T-helper 2 cell (primary cell): ENCODE measurements around the gene DNAJB8.

Experiments
- DNase-seq, 5 experiments: peaks; one replicate each; pipeline versions ENCODE4 v3.0.0 to v3.0.0-alpha.2; 2012 to 2022

DNAJB8 gene

DNA sequence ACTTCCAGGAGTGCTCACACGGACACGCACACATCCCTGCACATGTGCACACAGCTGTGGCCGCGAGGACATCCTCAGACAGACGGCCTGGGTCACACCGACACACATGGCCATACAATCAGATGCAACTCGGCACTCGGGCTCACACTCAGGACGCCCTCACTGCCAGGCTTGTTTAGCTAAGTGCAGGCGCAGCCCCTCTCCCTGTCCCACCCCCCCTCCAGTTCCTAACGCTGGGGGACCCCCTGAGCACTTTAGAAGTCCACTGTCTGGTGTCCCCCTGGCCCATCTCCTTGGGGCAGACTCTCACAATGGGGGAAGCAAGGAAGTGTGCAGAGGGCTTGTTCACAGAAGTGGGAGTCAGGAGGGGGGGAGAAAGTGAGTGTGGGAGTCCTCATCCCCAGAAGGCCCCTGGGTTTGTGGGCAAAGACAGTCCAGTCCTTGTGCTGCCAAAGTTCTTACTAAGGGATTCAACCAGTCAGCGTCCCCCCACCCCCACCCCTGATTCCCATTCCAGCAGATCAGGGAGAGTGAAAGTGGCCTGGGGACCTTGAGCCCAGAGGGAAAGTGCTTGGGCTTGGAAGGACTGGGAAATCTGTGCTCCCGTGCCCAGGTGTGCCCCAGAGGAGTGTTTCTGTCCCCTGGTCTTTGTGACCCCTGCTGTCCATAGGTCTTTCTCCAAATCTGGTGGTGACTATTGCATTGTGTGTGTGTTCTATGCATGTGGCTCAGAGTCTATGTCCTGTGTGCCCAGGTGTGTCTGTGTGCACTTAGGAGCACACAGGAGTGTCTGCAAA is 27.1 kb upstream of the DNAJB8 start:
- DNase-seq: no peak

DNA sequence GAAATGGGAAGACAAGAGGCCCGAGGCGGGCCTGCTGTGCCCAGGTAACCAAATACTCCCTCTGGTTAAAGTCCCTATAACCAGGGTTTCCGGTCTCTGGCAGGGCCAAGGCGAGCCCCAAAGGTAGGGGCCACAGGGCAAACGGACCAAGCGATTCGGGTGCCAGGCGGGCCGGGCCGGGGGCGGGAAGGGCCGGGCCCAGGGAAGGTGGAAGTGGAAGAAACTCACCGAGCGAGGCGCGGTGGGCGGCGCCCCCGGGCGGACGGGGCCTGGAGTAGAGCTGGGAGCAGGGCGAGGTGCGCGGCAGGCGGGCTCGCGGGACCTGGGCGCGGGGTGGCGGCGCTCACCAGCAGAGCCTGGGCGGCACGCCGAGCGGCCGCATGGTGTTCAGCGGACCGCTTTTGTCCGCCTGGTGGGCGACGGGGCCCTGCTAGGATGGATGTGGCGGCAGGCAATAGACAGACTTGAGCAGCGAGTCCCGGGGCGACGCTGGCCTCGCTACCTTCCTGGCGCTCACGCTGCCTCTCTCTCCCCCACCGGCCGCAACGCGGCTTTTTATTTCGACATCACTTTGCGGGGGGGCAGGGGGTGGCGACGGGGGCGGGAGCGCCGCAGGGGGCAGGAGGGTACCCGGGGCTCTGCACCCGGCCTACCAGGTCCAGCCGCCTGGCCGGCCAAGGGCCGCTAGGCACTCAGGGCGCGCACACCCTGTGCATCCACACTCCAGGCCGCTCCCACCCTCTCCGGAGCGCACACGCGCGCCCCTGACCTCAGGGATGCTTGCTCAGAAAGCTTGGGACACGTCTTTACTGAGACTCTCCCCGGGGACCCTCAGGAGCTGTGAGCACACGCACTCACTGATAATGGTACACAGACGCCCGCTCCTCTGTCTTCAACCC is 26.2 kb upstream of the DNAJB8 start, which contains the start of gene GATA2:
Gene GATA2 (minus strand): TSS at position 531 of the 899 bp plus-strand sequence. CDS start 6,170 bp downstream, outside the sequence.
- peak in 1 of 5 experiments; percentile 28 for DNase-seq

DNA sequence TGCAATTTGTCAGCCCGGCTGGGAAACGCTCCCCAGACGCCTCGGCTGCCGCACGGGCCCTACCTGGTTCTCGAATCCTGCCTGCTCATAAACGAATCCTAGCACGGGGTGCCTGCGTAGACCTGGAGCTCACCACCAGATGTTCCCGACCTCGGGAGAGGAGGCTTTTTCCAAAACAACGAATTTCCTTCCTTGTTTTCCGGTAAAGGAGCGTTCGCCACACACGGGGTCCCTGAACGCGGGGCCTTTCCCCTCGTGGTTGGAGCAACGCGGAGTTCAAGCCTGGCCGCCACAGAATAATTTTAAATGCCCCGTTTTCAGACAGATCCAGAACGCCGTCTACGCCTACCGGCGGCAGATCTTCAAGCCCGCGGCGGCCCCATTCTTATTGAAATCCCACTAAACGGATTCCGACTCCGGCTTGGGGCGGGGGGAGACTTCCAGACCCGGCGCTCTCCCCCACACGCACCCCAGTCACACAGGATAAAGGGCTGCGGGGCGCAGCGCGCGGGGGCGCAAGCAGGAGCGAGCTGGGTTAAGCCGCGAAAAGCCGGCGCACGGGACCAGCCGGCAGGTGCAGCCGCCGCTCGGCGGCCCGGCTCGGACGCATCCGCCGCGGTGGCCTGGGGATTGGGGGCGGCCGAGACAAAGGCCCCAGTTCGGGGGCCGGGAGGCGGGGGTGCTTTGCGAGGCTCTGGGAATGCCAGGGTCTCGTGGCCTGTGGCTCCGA is 25.4 kb upstream of the DNAJB8 start:
- DNase-seq: no peak

- no peak for DNase-seq
Measured at GRCh38 chr3:128491691-128491940, 24.9 kb upstream of the DNAJB8 start.

- no peak for DNase-seq
Measured at GRCh38 chr3:128490915-128491690, 24.4 kb upstream of the DNAJB8 start.

DNA sequence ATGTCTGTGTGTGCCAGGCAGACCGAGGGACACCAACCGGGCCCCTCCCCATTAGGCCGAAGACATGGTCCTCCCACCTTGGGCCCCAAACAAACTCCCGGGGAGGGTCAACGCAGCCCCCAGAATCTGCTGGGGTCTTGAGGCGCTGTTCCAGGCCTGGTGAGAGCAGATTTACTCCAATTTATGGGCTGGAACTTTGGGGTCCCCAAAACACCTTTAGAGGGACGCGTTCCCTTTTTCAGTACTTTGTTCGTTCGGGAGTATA is 23.9 kb upstream of the DNAJB8 start:
- DNase-seq: no peak

DNA sequence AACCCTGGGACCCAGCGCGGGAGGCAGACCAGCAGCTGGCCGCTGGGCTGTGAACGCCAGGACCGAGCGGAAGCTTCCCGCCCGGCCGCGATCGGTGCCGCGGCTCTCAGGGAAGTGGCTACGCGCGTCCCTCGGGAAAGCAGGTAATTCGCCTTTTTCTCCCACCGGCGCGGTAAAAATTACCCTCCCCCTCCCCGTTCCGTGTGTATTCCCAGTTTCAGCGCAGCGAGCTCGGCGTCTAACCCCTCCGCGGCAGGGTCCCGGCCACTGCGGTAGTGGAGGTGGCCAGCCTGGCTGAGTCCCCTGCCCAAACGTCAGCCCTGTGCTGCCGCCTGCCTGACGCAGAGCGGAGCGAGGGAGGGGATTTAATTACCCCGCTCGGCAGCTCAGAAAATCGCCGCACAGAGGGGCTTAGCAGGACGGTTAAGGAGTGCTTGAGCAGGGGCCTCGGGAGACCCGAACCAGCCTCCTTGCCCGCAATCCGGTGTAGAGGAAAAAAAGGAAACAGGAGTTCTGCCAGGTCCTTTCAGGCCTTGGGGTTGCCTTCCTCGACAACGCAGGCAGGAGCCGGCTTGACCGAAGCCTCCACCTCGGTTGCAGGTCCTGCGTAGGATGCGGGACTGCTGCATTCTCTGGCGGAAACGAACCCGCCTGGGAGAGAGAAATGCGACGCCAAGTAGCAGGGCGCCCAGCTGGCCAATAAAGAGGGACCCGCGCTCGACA is 23.4 kb upstream of the DNAJB8 start:
- DNase-seq: no peak

DNA sequence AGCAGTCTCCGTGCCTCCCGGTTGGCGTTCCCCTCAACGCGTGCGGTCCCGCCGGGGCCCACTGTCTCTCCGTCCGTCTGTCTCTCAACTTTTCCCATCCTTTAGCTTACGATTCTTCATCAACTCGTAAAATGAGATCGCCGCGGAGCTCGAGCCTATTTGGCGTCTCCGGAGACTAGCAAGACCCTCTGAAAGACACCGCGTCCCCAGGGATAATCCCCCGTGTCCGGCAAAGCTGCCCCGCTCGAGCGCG is 22.9 kb upstream of the DNAJB8 start:
- DNase-seq: no peak

DNA sequence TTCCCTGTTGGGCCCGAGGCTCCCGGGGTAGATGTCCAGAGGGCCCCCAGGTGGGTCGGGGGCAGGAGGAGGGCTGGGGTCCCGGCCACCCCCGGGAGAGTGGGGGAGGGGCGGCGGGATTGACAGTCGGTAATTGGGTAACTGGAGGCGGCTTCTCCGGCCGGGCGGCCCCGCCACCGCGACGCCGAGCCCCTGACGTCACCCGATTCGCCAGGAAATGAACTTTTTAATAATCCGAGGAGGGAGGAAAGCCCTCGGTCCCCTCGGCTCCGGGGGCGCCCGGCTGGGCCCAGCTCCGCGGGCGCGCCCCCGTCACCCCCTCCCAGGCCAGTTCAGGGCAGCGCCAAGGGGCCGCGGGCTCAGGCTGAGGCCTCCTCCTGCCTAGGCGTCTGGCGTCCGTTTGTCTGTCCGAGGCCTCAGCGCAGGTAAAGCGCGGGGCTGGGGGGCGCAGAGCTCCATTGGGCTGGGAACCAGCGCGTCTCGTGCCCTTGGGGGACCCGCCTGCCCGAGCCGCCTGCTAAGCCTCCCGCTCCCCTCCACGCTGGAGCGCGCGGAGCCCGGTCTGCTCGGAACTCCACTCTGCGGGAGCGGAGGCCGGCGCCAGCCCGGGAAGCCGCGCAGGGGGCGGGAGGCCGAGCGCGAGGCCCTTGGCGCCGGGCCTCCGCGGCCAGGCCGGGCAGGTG is 22.4 kb upstream of the DNAJB8 start:
- DNase-seq: peak in 1 of 5 experiments; percentile 33

DNA sequence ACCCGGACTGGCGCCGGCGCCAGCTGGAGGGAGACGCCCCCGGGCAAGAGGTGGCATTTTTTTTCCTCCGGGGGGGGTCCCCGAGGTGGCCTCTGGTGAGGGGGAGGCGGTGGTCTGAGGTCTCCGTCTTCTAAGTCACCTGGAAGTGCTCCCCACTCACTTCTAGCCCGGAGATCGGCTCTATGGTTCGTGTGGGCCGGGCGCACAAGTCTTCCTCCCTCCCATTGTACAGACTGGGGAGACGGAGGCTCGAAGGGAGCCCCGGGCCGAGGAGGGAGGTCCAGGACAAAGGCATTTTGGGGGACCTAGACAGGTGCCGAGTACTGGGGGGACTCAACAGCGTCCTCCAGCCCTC is 21.9 kb upstream of the DNAJB8 start:
- DNase-seq: no peak

DNA sequence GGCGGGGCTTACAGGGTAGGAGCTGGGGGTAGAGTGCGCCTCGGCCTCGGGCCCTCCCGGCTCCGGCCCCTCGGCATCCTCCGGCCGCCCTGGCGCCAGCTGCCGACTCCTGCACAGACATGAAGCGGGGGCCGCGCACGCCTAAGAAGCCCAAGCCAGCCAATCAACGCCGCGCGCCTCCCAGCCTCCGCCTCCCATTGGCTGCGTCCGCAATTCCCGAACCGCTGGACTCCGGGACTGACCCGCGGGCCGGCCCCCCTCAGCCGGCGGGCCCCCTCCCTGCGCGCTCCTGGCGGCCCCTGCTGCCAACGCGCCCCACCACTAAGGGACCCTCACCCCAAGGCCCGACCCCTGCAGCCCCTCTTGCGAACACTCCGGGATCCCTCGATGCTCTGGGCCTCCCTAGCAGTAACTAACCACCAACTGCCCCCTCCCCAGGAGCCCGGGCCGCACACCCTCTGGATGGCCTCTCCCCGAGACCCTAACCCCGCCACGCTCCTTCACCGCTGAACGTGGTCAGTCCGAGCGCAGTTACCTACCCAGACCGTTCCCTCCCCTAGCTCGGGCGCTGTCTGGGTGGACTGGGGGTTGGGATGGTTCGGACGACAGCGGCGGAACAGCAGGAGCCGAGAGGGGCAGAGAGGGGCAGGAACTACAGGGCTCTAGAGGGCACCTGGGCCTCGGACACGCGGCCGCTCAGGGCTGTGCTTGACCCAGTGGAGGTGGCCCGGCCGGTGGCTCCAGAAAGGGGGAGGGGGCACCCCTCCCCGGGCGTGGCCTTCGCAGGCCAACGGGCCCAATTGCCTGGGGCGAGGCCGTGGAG is 21.3 kb upstream of the DNAJB8 start:
- DNase-seq: peak in 1 of 5 experiments; percentile 38

DNA sequence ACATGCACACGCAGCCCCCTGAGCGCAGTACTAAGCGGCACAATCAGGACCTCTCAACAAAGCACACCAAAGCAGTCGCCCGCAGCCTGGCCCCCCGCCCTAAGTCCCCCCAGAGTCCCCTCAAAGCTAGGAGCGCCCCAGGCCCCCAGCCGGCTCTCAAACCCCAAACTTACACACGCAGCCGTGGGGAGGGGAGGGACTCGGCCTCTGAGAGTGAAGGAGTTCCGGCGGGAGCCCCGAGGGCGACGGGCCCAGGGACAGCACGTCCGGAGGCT is 20.8 kb upstream of the DNAJB8 start:
- DNase-seq: no peak

GRCh38 chr3:128486681-128487537 is 20.2 kb upstream of the DNAJB8 start:
- DNase-seq: peak in 1 of 5 experiments; percentile 39

DNA sequence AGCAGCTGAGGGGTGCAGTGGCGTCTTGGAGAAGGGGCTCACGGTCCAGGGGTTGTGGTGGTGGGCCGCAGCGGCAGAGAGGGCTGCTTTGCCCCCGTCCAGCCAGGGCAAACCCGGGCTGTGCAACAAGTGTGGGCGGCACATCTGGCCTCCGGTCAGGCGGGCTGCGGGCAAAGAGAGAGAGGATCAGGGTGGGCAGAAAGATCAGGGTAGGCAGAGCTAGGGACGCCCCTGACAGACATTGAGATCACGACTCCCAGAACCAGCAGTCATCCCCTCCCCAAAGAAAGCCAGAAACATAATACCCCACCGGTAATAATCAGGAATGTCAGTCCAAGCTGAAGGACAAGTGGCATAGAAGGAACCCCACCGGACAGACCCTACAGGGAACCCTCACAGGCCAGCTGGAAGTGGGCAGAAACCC is 19.5 kb upstream of the DNAJB8 start:
- no peak for DNase-seq

DNA sequence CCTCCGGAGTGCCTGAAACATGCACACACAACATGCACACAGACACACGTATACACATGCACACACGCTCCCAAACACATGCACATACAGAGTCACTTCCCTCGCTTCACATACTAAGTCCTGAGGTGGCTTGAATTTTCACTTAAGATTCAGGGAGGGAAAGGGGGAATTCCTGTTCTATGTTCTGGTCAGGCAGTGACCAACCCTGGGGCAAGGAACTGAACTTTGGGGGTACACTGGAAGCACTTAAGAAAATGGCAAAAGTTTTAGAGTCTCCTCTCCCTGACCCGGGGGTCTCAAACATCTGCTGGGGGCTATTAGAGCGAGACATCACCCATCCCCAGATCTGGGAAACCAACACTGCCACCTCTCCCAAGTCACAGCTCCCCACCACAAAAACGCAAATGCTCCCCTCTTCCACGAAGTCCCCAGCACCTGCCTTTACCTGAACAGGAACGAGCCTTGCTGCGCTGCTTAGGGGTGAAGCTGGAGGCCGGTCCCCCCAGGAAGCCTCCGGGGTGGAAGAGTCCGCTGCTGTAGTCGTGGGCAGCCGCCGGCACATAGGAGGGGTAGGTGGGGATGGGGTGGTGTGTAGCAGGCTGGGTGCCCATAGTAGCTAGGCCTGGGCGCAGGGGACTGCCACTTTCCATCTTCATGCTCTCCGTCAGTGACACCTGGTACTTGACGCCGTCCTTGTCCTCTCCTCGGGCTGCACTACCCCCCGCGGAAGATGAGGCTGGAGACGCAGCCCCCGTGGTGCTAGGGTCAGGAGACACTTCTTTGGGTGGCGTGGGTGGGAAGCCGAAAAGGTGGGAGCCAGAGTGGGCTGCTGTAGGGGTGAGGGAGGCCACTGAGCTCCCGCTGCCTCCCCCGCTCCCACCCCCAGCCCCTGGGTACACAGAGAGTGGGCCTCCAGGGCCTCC is 18.9 kb upstream of the DNAJB8 start:
- DNase-seq: no peak

DNA sequence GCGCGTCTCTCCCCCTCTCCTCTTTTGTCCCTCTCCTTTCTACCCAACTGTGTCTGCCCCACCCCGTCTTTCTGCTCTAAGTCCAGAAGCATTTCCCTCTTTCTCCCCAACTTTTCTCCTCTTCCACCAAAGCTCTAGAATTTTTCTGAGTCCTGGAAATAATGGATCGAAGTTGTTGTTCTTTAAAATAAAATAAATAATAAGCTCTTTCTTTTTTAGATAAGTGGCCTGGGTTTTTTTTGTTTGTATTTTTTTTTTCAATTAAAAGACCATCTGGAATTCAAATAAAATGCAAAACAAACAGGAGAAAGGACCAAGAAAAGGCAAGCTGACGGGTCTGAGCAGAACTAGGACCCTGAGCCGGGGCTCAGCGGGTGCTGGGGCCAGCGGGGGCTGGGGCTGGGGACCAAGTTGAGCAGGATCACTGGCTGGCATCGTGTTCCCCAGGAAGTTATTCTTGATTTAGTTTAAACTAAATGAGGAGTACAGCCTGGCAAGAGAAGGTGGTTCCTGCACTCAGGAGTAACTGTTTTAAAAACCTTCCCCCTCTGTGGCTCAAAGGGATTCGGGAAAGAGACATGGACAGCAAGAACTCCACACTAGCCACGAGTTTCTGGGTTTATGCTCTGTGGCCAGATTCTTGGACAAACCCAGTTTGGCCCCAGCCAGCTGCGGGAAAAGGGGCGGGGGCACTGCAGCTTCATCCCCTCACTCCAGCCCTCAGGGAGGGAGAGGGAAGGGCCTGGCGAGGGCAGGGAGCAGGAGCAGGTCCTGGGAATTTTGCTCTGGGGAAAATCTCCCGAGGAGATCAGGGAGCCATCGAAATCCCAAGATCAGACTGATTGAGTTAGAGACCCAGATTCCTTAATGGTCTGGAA is 18.0 kb upstream of the DNAJB8 start:
- no peak for DNase-seq

GRCh38 chr3:128483657-128484403 is 17.1 kb upstream of the DNAJB8 start:
- DNase-seq: no peak
